ENCODE results near the gene KNCN.

The KNCN gene

GRCh38 chr1:46551597-46552095 is at the start of gene KNCN:
KNCN (minus strand) TSS chr1:46551647; CDS start chr1:46551215, 432 bp downstream.
- no peak for DNase-seq (ENCODE audit: low spot score)

DNA sequence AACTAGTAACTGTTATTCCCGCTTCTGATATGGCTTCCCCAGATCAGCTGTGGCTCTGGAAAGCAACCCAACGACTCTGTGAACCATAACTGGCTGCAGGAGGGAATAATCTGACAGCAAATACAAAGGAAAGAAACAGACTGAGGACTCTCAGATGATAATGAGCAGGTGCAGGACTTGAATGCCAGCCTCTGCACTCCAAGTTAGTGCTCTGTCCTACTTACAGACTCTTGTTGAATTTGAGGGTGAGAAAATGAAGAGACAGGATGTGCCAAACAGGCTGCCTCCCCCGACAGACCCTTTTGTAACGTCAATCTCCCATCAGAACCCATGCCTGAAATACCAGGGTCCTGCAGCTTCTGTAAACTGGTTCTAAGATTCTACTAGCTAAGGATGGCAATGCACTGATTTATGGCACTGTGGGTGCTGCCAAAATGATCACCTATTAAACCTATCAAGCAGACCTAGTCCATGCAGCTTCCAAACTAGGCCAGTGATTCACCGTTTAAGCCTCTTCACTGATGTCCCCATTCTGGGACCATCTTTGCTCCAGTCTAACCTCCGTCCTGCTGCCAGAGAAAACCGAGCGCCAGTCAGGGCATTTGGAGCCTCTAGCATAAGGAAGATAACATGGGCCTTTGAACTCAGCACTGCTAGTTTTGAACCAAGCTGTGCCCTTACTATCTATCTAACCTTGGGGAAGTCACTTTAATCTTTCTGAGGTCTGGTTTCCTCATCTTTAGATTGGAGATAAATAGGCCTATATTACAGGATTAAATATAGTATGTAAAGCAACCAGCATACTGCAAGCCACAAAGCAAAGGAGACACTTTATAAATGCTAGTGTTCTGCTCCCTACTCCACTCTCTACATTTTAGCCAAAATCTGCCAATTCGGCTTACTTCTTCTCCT is 47.9 kb upstream of the KNCN start:
- no peak for DNase-seq (ENCODE audit: low spot score)

GRCh38 chr1:46596846-46597245 is 45.4 kb upstream of the KNCN start:
- DNase-seq (ENCODE audit: low spot score): no peak

GRCh38 chr1:46596036-46596435 is 44.6 kb upstream of the KNCN start:
- no peak for DNase-seq (ENCODE audit: low spot score)

- no peak for DNase-seq (ENCODE audit: low spot score)
Observed at GRCh38 chr1:46595127-46595526, 43.7 kb upstream of the KNCN start.

DNA sequence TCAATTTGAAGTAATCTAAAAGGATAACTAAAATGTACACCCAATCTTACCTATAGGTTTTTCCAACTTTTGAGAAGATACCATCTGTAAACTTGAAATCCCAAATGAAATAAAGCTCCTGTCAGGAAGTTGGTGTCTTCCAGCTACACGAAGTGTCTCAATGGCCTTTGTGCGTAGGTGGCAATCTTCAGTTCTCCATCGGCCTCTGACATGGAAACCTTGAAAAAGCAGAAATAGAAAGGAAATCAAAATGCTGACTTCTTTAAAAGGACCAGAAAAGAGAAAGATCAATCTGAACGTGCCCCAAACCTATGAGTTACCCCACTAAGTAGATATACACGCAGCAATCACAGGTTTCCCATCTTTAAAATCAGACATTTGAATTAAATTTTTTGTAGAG is 42.6 kb upstream of the KNCN start:
- DNase-seq (ENCODE audit: low spot score): no peak

DNA sequence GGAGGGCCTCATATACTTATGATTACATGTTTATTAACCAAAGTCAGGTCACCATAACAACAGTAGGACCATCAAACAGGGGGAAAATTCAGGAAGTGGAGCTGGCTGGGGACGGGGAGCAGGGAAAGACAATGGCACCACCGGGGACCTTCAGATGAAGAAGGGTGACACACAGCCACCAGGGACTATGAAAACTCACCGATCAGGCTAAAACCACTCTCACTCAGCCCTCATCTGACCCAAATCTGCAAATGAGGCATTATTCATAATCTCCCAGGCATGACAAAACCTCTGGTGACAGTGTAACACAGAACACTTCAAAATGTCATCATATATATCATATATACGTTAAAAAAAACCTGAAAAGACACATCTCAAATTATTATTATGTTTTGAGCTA is 41.4 kb upstream of the KNCN start:
- DNase-seq (ENCODE audit: low spot score): no peak

DNA sequence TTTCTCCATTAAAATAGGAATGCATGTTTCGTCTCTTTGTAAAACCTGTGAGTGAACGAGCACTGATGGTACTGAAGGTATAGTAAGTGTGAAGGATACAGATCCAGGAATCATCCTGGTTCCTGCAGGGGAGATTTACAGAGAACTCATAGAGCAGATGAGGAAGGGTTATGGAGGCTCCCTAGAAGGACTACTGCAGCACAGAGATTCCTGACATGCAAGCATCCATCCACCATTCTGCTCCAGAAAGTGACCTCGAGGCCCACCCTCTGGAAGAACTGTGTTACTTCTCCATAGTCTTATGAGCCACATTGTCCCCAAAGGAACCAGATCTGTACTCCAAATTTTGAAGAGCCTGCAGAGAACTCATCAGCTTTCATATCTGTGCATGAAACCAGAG is 38.1 kb upstream of the KNCN start:
- no peak for DNase-seq (ENCODE audit: low spot score)

GRCh38 chr1:46587069-46587468 is 35.6 kb upstream of the KNCN start:
- no peak for DNase-seq (ENCODE audit: low spot score)

- no peak for DNase-seq (ENCODE audit: low spot score)
Observed at GRCh38 chr1:46585312-46585938, 34.0 kb upstream of the KNCN start.

- no peak for DNase-seq (ENCODE audit: low spot score)
Observed at GRCh38 chr1:46583494-46583893, 32.0 kb upstream of the KNCN start.

DNA sequence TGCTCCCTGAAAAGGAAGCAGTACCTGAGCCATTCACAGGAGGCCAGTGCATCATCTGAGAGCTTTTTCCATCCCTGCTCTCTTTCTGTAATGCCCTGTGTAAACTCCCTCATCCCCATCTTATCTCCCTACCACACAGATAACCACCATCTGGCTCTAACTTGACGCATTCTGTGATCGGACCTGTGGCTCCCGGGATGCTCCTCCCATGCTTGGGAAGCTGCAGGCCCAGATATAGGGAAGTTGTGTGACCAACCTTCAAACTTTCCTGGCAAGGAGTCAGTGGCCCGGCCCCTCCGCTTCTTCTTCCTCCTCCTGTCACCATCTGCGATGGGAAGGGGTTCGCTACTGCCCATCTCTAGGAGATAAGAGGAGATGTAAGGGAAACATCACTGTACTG is 31.5 kb upstream of the KNCN start:
- DNase-seq (ENCODE audit: low spot score): no peak

DNA sequence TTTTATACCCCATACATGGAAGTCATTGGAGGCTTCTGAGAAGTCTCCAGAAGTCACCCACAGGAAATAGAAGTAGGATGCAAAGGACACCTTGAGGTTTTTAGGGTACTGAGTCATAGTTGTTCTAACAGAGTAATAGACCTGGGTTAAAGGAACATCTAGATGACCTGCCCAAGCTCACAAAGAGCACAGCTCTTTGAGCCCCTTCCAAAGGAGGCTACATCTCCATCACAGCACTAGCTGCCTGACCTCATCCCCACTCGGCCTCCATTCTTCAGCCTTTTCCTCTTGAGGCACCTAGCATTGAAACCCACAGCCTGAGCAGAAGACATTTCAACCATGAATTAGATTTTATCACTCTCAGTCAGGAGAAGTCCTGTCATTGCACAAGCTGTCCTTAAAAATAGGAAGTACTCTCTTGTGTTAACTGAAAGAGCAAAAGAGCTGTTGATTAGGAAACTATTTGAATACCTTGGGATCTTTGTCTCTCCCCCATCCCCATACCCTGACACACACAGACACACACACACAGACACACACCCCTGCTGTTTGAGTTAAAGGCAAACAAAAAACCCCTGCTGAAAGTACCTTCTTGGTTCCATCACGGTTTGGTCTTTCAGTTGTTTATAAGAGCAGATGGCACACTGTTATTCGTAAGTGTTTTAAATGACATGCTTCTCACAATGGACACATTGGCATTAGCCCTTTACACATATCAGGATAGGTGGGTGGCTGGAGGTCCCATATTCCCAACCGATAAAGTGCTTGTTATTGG is 30.4 kb upstream of the KNCN start:
- DNase-seq (ENCODE audit: low spot score): no peak

DNA sequence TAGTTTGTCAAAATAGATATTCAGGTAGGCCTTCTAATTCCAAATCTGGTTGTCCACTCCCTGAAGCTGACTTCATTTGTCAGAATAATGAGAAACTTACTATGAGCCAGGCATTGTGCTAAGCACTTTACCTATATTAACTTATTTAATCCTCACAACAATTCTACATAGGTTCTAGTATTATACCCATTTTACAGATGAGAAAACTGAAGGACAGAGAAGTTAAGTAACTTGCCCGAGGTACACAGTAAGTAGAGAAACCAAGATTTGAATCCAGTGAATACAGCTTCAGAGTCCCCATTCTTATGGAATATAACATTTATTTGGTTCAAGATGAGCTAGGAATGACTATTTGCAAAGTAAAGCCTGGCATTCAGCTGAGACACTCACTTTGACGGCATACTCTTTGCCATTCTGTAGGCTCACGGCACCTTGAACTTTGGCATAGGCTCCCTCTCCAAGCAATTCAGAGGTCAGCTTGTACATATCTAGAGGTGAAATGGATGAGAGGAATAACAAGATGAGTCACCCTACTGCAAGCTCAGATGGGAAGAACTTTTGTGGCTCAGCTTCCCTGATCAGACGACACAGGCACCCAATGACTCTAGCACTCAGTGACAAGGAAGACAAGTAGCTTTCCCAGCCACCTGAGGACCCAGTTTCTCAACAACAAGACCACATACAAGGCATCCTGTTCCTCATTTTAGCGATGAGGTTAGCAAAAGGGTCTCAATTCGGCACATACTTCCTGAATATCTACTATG is 28.9 kb upstream of the KNCN start:
- DNase-seq (ENCODE audit: low spot score): no peak

GRCh38 chr1:46577671-46578070 is 26.2 kb upstream of the KNCN start:
- no peak for DNase-seq (ENCODE audit: low spot score)

GRCh38 chr1:46576596-46576995 is 25.1 kb upstream of the KNCN start:
- DNase-seq (ENCODE audit: low spot score): no peak

DNA sequence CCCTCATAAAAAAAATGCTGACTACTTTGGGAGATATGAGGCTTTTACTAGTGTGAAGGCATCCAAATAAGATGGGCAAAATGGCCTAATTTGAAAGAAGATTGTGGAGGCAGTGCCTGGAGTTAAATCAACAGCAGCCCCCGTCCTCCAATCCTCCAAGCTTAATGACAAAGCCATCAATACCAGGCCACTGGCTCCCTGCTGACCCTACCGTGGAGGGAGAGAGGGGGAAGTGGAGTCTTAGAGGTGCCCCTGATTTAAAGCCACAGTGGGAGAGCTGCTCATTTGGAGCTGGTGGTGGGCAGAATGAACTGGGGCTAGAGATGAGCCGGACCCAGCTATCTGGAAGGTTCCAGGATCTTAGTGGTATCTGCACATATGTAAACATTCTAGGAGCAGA is 24.3 kb upstream of the KNCN start:
- DNase-seq (ENCODE audit: low spot score): no peak

DNA sequence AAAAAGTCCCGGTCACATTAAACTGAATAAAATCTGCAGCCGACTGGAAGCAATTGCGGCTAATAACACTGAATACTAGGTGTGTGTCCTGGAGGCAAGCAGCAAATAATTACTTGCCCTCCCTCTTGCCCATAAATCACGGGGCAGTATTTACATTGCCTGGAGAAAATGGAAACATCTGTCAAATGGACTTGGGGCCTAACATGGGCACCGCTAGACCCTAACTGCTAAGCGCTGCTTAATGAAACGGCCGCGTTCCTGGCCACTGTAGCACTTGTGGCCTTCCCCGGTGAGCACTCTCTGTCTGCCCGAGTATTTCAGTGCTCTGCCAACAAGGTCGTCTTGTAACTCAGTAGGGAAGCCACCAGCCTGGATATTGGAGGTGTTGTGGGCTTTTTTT is 23.9 kb upstream of the KNCN start:
- no peak for DNase-seq (ENCODE audit: low spot score)

- no peak for DNase-seq (ENCODE audit: low spot score)
Observed at GRCh38 chr1:46571691-46572225, 20.3 kb upstream of the KNCN start.

- DNase-seq (ENCODE audit: low spot score): no peak
Observed at GRCh38 chr1:46569884-46570725, 18.7 kb upstream of the KNCN start.

- no peak for DNase-seq (ENCODE audit: low spot score)
Observed at GRCh38 chr1:46569116-46569515, 17.7 kb upstream of the KNCN start.

All from D341Med (cell line).